Endodermal cell (in vitro differentiated cells): ENCODE data around the gene N4BP3. TPM values are rescaled to one million over a fixed set of nuclear protein-coding genes. Genes with fewer than 3 reads are reported as not detected.
"Not testable (repeated sequence)": the region's sequence is repeated elsewhere in the genome, so short reads cannot be mapped to it uniquely, and the experiment has no call there.

ENCODE experiments used
- DNase-seq: peaks from one replicate; pipeline ENCODE4 v3.0.0-alpha.2; 2017
- H3K27ac ChIP-seq: 2 replicates; pipeline ENCODE4 v1.5.1; 2013; ENCODE audit warnings: mild to moderate bottlenecking, low read depth, low read length, moderate library complexity
- H3K27me3 ChIP-seq: 2 replicates; pipeline ENCODE4 v1.6.1; 2013; ENCODE audit warnings: mild to moderate bottlenecking, low read length, moderate library complexity; ENCODE audit not compliant: insufficient read depth, control insufficient read depth, poor library complexity, severe bottlenecking
- H3K36me3 ChIP-seq: 2 replicates; pipeline ENCODE4 v1.7.0; 2013; ENCODE audit warnings: mild to moderate bottlenecking, low read length, moderate library complexity; ENCODE audit not compliant: control insufficient read depth, insufficient read depth
- H3K4me1 ChIP-seq: one replicate; pipeline ENCODE4 v1.7.0; 2013; ENCODE audit warnings: low read length; ENCODE audit not compliant: control insufficient read depth, insufficient read depth
- H3K4me3 ChIP-seq: 2 replicates; pipeline ENCODE4 v1.5.1; 2013; ENCODE audit warnings: mild to moderate bottlenecking, low read length, moderate library complexity
- H3K9ac ChIP-seq: 2 replicates; pipeline ENCODE4 v1.6.1; 2013; ENCODE audit warnings: mild to moderate bottlenecking, low read length, moderate library complexity; ENCODE audit not compliant: poor library complexity, severe bottlenecking; ENCODE audit errors: extremely low read depth
- H3K9me3 ChIP-seq: 2 replicates; pipeline ENCODE4 v1.6.1; 2013; ENCODE audit warnings: mild to moderate bottlenecking, low read length, moderate library complexity; ENCODE audit not compliant: control insufficient read depth
- H3K27ac Mint-ChIP-seq: 2 replicates; pipeline ENCODE4 v1.8.0; 2020; ENCODE audit warnings: mixed read lengths
- H3K27me3 Mint-ChIP-seq: 2 replicates; pipeline ENCODE4 v1.8.0; 2021; ENCODE audit warnings: mild to moderate bottlenecking, mixed read lengths; ENCODE audit not compliant: insufficient read depth
- H3K36me3 Mint-ChIP-seq: 2 replicates; pipeline ENCODE4 v1.8.0; 2020; ENCODE audit warnings: low read depth, mixed read lengths
- H3K4me1 Mint-ChIP-seq: 2 replicates; pipeline ENCODE4 v1.8.0; 2020; ENCODE audit warnings: mixed read lengths
- H3K4me3 Mint-ChIP-seq: 2 replicates; pipeline ENCODE4 v1.8.0; 2020; ENCODE audit warnings: mild to moderate bottlenecking, moderate library complexity, mixed read lengths
- H3K9me3 Mint-ChIP-seq: 2 replicates; pipeline ENCODE4 v1.8.0; 2020; ENCODE audit warnings: mild to moderate bottlenecking, mixed read lengths
- WGBS, 2 experiments: methylation state at CpG; one replicate each; pipeline versions ENCODE4 v1.1.5 to v1.1.7; 2013; ENCODE audit warnings: missing lambda C conversion rate in 2 of 2, mixed read lengths in 1 of 2; ENCODE audit not compliant: insufficient coverage in 1 of 2, insufficient read length in 1 of 2; 5-methylcytosine and 5-hydroxymethylcytosine counted together
- total RNA-seq, 2 donors: library from RNA; stranded (reverse); fragmentation: NEBNext Ultra II Directional in 1 of 2; extraction: Animal tissue kit (Norgen Biotek cat#: 25700) in 1 of 2; gene quantifications; 2 replicates in 1 of 2; 3 replicates in 1 of 2; pipeline ENCODE4 v1.2.1, GENCODE V29; 2021
- TF ChIP-seq, protein P1 (sequence below): fragments of 200-600 bp; sonication (generic); conservative IDR thresholded peaks from 2 replicates; pipeline ENCODE4 v1.5.0; 2021; ENCODE audit warnings: antibody characterized with exemption, mild to moderate bottlenecking

The N4BP3 gene
- total RNA-seq, 2 donors from 2014 or later: 12.7 to 15.2 TPM

DNA sequence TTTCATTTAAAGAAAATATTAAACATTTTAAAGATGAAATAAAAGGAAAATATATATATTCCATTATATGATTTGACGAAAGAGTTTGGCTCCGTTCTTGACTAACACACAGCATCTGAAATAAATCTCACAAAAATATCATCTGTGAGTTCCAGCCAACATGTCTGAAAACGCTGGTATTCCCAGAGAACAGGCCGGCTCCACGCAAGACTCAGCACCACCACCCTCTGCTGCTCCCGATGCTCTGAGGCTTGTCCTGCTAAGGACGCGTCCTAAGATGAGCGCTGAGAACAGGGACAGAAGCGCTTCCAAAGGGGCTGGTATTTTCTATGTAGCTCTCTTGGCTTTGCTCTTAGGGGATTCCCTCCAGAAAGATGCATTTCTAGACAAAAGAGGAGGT is 40.6 kb upstream of the N4BP3 start:
- Mint-ChIP-seq H3K9me3 (no peaks in the 10 kb centered on the region), H3K27me3 (peaks cover 12% of the 10 kb centered on the region), H3K4me1 (peaks cover 8% of the 10 kb centered on the region), H3K27ac (no peak overlapping the region), H3K4me3 (no peak overlapping the region), H3K36me3 (no peaks in the 10 kb centered on the region)
- Histone ChIP-seq H3K36me3 (no peaks in the 10 kb centered on the region), H3K4me1 (no peaks in the 10 kb centered on the region), H3K9me3 (no peaks in the 10 kb centered on the region), H3K27me3 (peaks cover 13% of the 10 kb centered on the region), H3K27ac (no peak overlapping the region), H3K9ac (no peak overlapping the region), H3K4me3 (no peak overlapping the region)
- 88 to 94% methylated on average over 6 to 10 of the region's 10 CpGs for WGBS, 2 experiments
- TF ChIP-seq, protein P1, sequence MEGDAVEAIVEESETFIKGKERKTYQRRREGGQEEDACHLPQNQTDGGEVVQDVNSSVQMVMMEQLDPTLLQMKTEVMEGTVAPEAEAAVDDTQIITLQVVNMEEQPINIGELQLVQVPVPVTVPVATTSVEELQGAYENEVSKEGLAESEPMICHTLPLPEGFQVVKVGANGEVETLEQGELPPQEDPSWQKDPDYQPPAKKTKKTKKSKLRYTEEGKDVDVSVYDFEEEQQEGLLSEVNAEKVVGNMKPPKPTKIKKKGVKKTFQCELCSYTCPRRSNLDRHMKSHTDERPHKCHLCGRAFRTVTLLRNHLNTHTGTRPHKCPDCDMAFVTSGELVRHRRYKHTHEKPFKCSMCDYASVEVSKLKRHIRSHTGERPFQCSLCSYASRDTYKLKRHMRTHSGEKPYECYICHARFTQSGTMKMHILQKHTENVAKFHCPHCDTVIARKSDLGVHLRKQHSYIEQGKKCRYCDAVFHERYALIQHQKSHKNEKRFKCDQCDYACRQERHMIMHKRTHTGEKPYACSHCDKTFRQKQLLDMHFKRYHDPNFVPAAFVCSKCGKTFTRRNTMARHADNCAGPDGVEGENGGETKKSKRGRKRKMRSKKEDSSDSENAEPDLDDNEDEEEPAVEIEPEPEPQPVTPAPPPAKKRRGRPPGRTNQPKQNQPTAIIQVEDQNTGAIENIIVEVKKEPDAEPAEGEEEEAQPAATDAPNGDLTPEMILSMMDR: no peak
- no peak for DNase-seq

DNA sequence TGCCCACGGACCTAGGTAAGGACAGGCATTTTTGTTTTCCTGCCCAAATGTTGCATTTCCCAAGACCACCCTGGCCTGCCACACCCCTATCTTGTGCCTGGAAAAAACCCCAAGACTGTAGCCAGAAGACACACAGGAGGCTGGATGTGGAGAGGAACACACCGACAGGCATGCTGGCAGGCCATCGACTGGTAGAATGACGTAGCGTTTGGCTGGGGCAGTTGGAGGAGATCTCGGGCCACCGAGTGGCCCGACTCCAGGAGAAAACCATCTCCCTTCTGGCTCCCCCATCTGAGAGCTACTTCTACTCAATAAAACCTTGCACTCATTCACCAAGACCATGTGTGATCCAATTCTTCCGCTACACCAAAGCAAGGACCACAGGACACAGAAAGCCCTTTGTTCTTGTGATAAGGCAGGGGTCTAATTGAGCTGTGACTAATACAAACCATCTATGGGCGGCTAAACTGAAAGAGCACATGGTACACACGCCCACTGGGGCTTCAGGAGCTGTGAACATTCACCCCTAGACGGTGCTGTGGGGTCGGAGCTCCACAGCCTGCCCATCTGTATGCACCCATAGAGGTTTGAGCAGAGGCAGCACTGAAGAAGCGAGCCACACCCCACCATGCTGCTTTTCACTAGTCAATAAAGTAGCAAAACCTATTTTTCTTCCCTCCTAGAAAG is 38.9 kb upstream of the N4BP3 start:
- Histone ChIP-seq H3K27me3 (peaks cover 13% of the 10 kb centered on the region), H3K4me3 (no peak overlapping the region), H3K9me3 (no peaks in the 10 kb centered on the region), H3K36me3 (no peaks in the 10 kb centered on the region), H3K9ac (no peak overlapping the region), H3K27ac (no peak overlapping the region), H3K4me1 (no peaks in the 10 kb centered on the region)
- Mint-ChIP-seq H3K27me3 (peaks cover 15% of the 10 kb centered on the region), H3K27ac (no peak overlapping the region), H3K4me3 (no peak overlapping the region), H3K4me1 (peaks cover 2% of the 10 kb centered on the region), H3K36me3 (no peaks in the 10 kb centered on the region), H3K9me3 (no peaks in the 10 kb centered on the region)
- 84 to 88% methylated on average over 5 to 14 of the region's 14 CpGs for WGBS, 2 experiments
- TF ChIP-seq, protein P1: no peak
- no peak for DNase-seq

DNA sequence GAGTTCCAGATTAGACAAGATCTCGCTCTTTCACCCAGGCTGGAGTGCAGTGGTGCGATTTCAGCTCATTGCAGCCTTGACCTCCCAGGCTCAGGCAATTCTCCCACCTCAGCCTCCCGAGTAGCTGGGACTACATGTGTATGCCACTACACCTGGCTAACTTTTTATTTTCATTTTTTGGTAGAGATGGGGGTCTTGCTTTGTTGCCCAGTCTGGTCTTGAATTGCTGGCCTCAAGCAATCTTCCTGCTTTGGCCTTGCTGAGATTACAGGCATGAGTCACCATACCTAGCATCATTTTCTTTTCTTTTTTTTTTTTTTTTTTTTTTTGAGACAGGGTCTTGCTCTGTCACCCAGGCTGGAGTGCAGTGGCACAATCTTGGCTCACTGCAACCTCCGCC is 36.4 kb upstream of the N4BP3 start:
- H3K27me3 ChIP-seq: peaks cover 13% of the 10 kb centered on the region
- H3K27me3 Mint-ChIP-seq: peaks cover 15% of the 10 kb centered on the region
- H3K4me3 Mint-ChIP-seq, H3K4me1 ChIP-seq, H3K36me3 Mint-ChIP-seq, H3K27ac Mint-ChIP-seq, H3K9ac ChIP-seq, H3K36me3 ChIP-seq, H3K4me1 Mint-ChIP-seq, H3K9me3 Mint-ChIP-seq, H3K4me3 ChIP-seq, H3K27ac ChIP-seq, H3K9me3 ChIP-seq, DNase-seq: not testable (repeated sequence)
- 87 to 93% methylated on average over 4 of the region's 4 CpGs for WGBS, 2 experiments

DNA sequence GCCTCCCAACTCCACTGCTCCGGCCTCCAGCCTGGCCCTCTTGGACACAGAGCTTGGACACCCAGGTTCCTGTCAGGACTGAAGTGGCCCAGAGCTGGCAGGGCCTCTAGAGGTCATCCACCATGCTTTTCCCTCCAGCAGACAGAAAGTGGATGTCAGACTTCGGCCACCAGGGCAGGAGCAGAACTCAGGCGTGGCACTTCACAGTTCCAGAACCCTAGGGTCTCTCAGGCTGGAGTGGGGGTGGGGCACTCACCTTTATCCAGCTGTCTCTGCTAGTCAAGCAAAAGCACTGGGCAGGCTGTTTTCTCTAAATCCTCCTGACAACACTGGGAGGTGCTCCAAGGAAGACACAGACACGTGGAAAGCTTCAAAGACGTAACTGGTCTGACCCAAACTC is 35.6 kb upstream of the N4BP3 start:
- Mint-ChIP-seq H3K4me3 (no peak overlapping the region), H3K36me3 (no peaks in the 10 kb centered on the region), H3K27me3 (peaks cover 17% of the 10 kb centered on the region), H3K27ac (no peak overlapping the region), H3K9me3 (no peaks in the 10 kb centered on the region), H3K4me1 (peaks cover 2% of the 10 kb centered on the region)
- no peaks in the 10 kb centered on the region for H3K9me3 ChIP-seq
- peak; percentile 78 for DNase-seq
- H3K4me3 ChIP-seq: no peak overlapping the region
- H3K27me3 ChIP-seq: peaks cover 13% of the 10 kb centered on the region
- no peak overlapping the region for H3K9ac ChIP-seq
- H3K36me3 ChIP-seq: no peaks in the 10 kb centered on the region
- H3K27ac ChIP-seq: no peak overlapping the region
- no peaks in the 10 kb centered on the region for H3K4me1 ChIP-seq
- TF ChIP-seq, protein P1: peak; percentile 61
- 86 to 89% methylated on average over 4 of the region's 5 CpGs for WGBS, 2 experiments
